ENCODE results near the gene HTT.

DNA sequence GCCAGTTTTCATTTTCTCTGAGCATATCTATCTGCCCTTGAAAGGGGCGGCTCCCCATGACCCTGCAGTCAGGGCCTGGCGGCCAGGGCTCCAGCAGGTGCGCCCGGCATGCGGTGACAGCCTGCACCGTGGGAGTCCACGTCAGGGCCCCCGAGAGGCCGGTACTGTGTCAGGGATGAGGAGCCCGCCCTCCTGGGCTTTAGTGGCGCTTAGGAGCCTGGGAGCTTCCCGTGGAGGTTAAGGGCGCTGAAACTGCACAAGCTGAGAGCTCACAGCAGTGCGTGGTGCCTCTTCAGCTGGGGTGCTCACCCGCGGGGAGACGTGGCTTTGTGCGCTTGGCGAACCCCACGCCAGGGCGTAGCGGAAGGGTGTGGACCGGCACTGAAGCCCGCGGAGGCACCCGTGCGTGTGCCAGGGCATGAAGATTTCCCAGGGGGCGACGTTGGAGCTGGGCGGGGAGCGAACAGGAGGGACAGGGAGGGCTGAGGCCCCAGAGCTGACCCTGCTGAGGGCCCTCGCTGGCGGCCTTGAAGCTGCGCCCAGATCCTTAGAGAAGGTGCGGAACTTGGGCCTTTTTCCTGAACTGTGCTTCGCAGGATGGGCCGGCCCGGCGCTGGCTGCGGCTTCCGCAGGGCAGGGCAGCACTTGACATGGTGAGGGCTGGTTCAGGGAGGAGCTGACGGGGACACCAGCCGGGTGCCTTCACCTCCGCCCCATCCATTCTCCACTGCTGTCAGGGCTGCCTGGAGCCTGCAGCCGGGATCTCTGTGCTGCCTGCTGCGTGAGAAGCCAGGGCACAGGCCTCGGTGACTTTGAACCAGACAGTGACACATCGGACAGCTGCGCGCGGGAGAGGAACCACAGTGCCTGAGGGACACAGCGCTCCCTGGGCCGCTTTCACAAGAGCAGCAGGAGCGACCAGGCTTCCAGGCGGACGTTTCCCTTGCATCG, 33.0 kb upstream of the HTT start:
- no peak for TF ChIP-seq HNF4G (IDR thresholded peaks at IDR 0.05)
- TF ChIP-seq, protein P1, sequence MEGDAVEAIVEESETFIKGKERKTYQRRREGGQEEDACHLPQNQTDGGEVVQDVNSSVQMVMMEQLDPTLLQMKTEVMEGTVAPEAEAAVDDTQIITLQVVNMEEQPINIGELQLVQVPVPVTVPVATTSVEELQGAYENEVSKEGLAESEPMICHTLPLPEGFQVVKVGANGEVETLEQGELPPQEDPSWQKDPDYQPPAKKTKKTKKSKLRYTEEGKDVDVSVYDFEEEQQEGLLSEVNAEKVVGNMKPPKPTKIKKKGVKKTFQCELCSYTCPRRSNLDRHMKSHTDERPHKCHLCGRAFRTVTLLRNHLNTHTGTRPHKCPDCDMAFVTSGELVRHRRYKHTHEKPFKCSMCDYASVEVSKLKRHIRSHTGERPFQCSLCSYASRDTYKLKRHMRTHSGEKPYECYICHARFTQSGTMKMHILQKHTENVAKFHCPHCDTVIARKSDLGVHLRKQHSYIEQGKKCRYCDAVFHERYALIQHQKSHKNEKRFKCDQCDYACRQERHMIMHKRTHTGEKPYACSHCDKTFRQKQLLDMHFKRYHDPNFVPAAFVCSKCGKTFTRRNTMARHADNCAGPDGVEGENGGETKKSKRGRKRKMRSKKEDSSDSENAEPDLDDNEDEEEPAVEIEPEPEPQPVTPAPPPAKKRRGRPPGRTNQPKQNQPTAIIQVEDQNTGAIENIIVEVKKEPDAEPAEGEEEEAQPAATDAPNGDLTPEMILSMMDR (IDR thresholded peaks at IDR 0.05; ENCODE audit: low read depth, low read length, missing input control), result no peak
- TF ChIP-seq TAF1 (conservative IDR thresholded peaks at IDR 0.05), result no peak
- TF ChIP-seq, protein P2, sequence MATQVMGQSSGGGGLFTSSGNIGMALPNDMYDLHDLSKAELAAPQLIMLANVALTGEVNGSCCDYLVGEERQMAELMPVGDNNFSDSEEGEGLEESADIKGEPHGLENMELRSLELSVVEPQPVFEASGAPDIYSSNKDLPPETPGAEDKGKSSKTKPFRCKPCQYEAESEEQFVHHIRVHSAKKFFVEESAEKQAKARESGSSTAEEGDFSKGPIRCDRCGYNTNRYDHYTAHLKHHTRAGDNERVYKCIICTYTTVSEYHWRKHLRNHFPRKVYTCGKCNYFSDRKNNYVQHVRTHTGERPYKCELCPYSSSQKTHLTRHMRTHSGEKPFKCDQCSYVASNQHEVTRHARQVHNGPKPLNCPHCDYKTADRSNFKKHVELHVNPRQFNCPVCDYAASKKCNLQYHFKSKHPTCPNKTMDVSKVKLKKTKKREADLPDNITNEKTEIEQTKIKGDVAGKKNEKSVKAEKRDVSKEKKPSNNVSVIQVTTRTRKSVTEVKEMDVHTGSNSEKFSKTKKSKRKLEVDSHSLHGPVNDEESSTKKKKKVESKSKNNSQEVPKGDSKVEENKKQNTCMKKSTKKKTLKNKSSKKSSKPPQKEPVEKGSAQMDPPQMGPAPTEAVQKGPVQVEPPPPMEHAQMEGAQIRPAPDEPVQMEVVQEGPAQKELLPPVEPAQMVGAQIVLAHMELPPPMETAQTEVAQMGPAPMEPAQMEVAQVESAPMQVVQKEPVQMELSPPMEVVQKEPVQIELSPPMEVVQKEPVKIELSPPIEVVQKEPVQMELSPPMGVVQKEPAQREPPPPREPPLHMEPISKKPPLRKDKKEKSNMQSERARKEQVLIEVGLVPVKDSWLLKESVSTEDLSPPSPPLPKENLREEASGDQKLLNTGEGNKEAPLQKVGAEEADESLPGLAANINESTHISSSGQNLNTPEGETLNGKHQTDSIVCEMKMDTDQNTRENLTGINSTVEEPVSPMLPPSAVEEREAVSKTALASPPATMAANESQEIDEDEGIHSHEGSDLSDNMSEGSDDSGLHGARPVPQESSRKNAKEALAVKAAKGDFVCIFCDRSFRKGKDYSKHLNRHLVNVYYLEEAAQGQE (IDR thresholded peaks at IDR 0.05), result no peak
- TF ChIP-seq RAD21 (IDR thresholded peaks at IDR 0.05), result peak in 1 of 2 donors; percentile 7
- TF ChIP-seq YY1 (IDR thresholded peaks at IDR 0.05), result no peak
- TF ChIP-seq, protein P3, sequence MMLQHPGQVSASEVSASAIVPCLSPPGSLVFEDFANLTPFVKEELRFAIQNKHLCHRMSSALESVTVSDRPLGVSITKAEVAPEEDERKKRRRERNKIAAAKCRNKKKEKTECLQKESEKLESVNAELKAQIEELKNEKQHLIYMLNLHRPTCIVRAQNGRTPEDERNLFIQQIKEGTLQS (IDR thresholded peaks at IDR 0.05), result no peak
- TF ChIP-seq SP1 (IDR thresholded peaks at IDR 0.05), result no peak
- peak; percentile 80 for TF ChIP-seq RXRA (IDR thresholded peaks at IDR 0.05)
- no peak for TF ChIP-seq FOXA1 (IDR thresholded peaks at IDR 0.05)
- no peak for TF ChIP-seq GABPA (IDR thresholded peaks at IDR 0.05 in 1 of 2, conservative IDR thresholded peaks at IDR 0.05 in 1 of 2)
- peak in 1 of 2 donors; percentile 23 for TF ChIP-seq HNF4A (conservative IDR thresholded peaks at IDR 0.05)
- no peak for TF ChIP-seq JUND (IDR thresholded peaks at IDR 0.05)
- TF ChIP-seq NR2F2 (IDR thresholded peaks at IDR 0.05), result no peak
